Endothelial cell of umbilical vein (primary cell): Measurements from ENCODE around the gene NOD1. TPM values are rescaled to one million over a fixed set of nuclear protein-coding genes. Genes with fewer than 3 reads are reported as not detected.

Experiments
- BruUV-seq: library from RNA; stranded (reverse); fragments of 400-500 nt; replicated peaks from 2 replicates; lab custom pipeline; 2021; lab: Mats Ljungman, UMichigan
- CTCF ChIA-PET: fragments of 300-600, 350-600 bp; sonication (Branson Sonifier 250); formaldehyde crosslinking; loops from one replicate; lab custom pipeline; 2021; ENCODE audit warnings: antibody characterized with exemption, inconsistent platforms; lab: Charles Lee
- POLR2A ChIA-PET: fragments of 300-600, 350-600 bp; sonication (Branson Sonifier 250); formaldehyde crosslinking; loops from one replicate; lab custom pipeline; 2021; ENCODE audit warnings: antibody characterized with exemption, inconsistent platforms; lab: Charles Lee
- DNase-seq: peaks from one replicate; pipeline ENCODE4 v3.0.0-alpha.2; 2011; ENCODE audit warnings: low read depth, low spot score
- FAIRE-seq: peaks from 2 replicates; lab custom pipeline; 2011; peaks lifted over from hg19 to GRCh38; lab: Jason Lieb, UNC
- H2AFZ ChIP-seq: 2 replicates; pipeline ENCODE4 v1.6.0; 2012; ENCODE audit warnings: low read depth, low read length, control low read depth, inconsistent platforms
- H3K27ac ChIP-seq: 2 replicates; pipeline ENCODE4 v1.5.1; 2011; ENCODE audit warnings: low read depth, mild to moderate bottlenecking, control low read depth, low read length, moderate library complexity; ENCODE audit not compliant: insufficient read depth
- H3K27me3 ChIP-seq, 2 experiments: 2 replicates each; pipeline versions ENCODE4 v1.6.0 to v1.6.1; 2011; ENCODE audit warnings: low read length in 2 of 2, mixed read lengths in 1 of 2; ENCODE audit not compliant: control insufficient read depth in 2 of 2, insufficient read depth in 2 of 2
- H3K36me3 ChIP-seq, 2 experiments: 2 replicates in 1 of 2; 3 replicates in 1 of 2; pipeline ENCODE4 v1.5.1; 2011; ENCODE audit warnings: low read length in 2 of 2, mild to moderate bottlenecking in 1 of 2, moderate library complexity in 1 of 2; ENCODE audit not compliant: control insufficient read depth in 2 of 2, insufficient read depth in 2 of 2; ENCODE audit errors: extremely low read depth in 1 of 2
- H3K4me1 ChIP-seq: 3 replicates; pipeline ENCODE4 v1.5.1; 2011; ENCODE audit warnings: mild to moderate bottlenecking, low read length; ENCODE audit not compliant: control insufficient read depth, insufficient read depth; ENCODE audit errors: extremely low read depth
- H3K4me2 ChIP-seq: 2 replicates; pipeline ENCODE4 v1.6.1; 2011; ENCODE audit warnings: low read length, control low read depth, mixed read lengths; ENCODE audit not compliant: insufficient read depth
- H3K4me3 ChIP-seq, 3 experiments: fragments of 200-600 bp in 1 of 3; sonication (generic), shearing (Covaris generic) in 1 of 3; replicated peaks in 1 of 3; 2 replicates each; pipeline ENCODE4 v1.5.1; 2011 to 2016; ENCODE audit warnings: control low read depth in 3 of 3, low read length in 3 of 3, mild to moderate bottlenecking in 2 of 3, inconsistent platforms in 1 of 3, low read depth in 1 of 3, moderate library complexity in 1 of 3; ENCODE audit not compliant: insufficient read depth in 1 of 3
- H3K79me2 ChIP-seq: 2 replicates; pipeline ENCODE4 v1.6.0; 2012; ENCODE audit warnings: low read length, inconsistent platforms; ENCODE audit not compliant: control insufficient read depth, insufficient read depth
- H3K9ac ChIP-seq: replicated peaks from 2 replicates; pipeline ENCODE3; 2011; ENCODE audit warnings: low read length, control low read depth; ENCODE audit not compliant: insufficient read depth; ENCODE audit errors: extremely low read depth
- H3K9me1 ChIP-seq: replicated peaks from 3 replicates; pipeline ENCODE4 v1.6.0; 2011; ENCODE audit warnings: mild to moderate bottlenecking, low read length; ENCODE audit not compliant: control insufficient read depth, insufficient read depth; ENCODE audit errors: extremely low read depth
- H3K9me3 ChIP-seq: replicated peaks from 2 replicates; pipeline ENCODE4 v1.5.1; 2012; ENCODE audit warnings: low read length, inconsistent platforms; ENCODE audit not compliant: control insufficient read depth, insufficient read depth
- H4K20me1 ChIP-seq: replicated peaks from 2 replicates; pipeline ENCODE3; 2011; ENCODE audit warnings: mild to moderate bottlenecking, low read length; ENCODE audit not compliant: control insufficient read depth, insufficient read depth; ENCODE audit errors: extremely low read depth
- CTCF ChIP-seq, 2 donors: IDR thresholded peaks; 1 replicate in 1 of 2; 2 replicates in 1 of 2; pipeline ENCODE4 v1.5.1; 2011; ENCODE audit warnings: low read length in 2 of 2, mild to moderate bottlenecking in 2 of 2, moderate library complexity in 2 of 2, control low read depth in 1 of 2, inconsistent platforms in 1 of 2, low read depth in 1 of 2; ENCODE audit not compliant: insufficient read depth in 1 of 2; ENCODE audit errors: extremely low read depth in 1 of 2
- EZH2 ChIP-seq: IDR thresholded peaks from 2 replicates; pipeline ENCODE4 v1.6.1; 2012; ENCODE audit warnings: borderline replicate concordance, low read depth, mild to moderate bottlenecking, moderate library complexity, low read length, inconsistent platforms; ENCODE audit not compliant: severe bottlenecking
- FOS ChIP-seq: IDR thresholded peaks from 2 replicates; pipeline ENCODE4 v1.6.1; 2011; ENCODE audit warnings: mild to moderate bottlenecking, low read length, moderate library complexity, borderline replicate concordance; ENCODE audit not compliant: insufficient read depth
- GATA2 ChIP-seq: IDR thresholded peaks from 2 replicates; pipeline ENCODE4 v1.7.0; 2011; ENCODE audit warnings: low read depth, mild to moderate bottlenecking, moderate library complexity, mixed read lengths, low read length; ENCODE audit not compliant: insufficient read length, insufficient read depth
- MAX ChIP-seq: IDR thresholded peaks from 2 replicates; pipeline ENCODE4 v1.6.1; 2011; ENCODE audit not compliant: insufficient read depth, insufficient read length
- MYC ChIP-seq: IDR thresholded peaks from one replicate; pipeline ENCODE4 v1.6.1; 2011; ENCODE audit warnings: mild to moderate bottlenecking, low read depth, low read length
- POLR2A ChIP-seq: IDR thresholded peaks from 2 replicates; pipeline ENCODE4 v1.6.1; 2012; ENCODE audit warnings: low read depth, mild to moderate bottlenecking, control low read depth, low read length
- POLR2AphosphoS5 ChIP-seq: IDR thresholded peaks from 2 replicates; pipeline ENCODE4 v1.6.1; 2012; ENCODE audit warnings: low read depth, mild to moderate bottlenecking, control low read depth, low read length, moderate library complexity; ENCODE audit not compliant: insufficient read depth
- dilution Hi-C: fragments of 300-500 bp; cut with MboI; formaldehyde crosslinking; loops from one replicate; pipeline ENCODE4 v1.15.0; 2019; ENCODE audit warnings: low sequenced_read_pairs; ENCODE audit not compliant: extremely low pct_ligation_motif_present
- intact Hi-C: fragments of 100-400 bp; cut with micrococcal nuclease; formaldehyde crosslinking; loops from one replicate; pipeline ENCODE4 v1.10.0; 2022
- polyA plus RNA-seq, 4 experiments: library from polyadenylated mRNA; depleted of rRNA in 3 of 4; stranded (reverse) in 3 of 4; unstranded in 1 of 4; fragments of >200 nt; gene quantifications; 2 replicates each; pipeline versions ENCODE4 v1.2.1 to v1.2.3, GENCODE V29; 2011 to 2012; ENCODE audit warnings: missing spikeins in 1 of 4
- total RNA-seq: library from RNA; stranded (reverse); gene quantifications from 2 replicates; pipeline ENCODE4 v1.2.3, GENCODE V29; 2021

NOD1 gene
- total and polyA plus RNA-seq, 2 donors (not counting 3 experiments of a cell fraction or from before 2014, with no cell fraction given) = 22.1 to 39.2 TPM

GRCh38 chr7:30406664-30407425 is 71.7 kb downstream of the NOD1 start:
- H3K9ac ChIP-seq = no peak overlapping the region
- no peaks in the 10 kb centered on the region for H4K20me1 ChIP-seq
- BruUV-seq = no TSS peak
- no peaks in the 10 kb centered on the region for H3K27me3 ChIP-seq
- dilution Hi-C loops = no loop called here
- TF ChIP-seq FOS = no peak
- no peak for TF ChIP-seq POLR2A
- no peak for TF ChIP-seq CTCF (IDR thresholded peaks at IDR 0.05; ENCODE audit: extremely low read depth in 1 of 2, insufficient read depth in 1 of 2, low read depth in 1 of 2, low read length in 2 of 2)
- TF ChIP-seq GATA2 = no peak
- no peak for TF ChIP-seq MAX
- TF ChIP-seq POLR2AphosphoS5 = no peak
- no peak for TF ChIP-seq EZH2
- no peak for TF ChIP-seq MYC
- H3K9me3 ChIP-seq = no peaks in the 10 kb centered on the region
- CTCF ChIA-PET = interaction anchor here (2.6 kb wide), 1 partner anchor 131 kb away, joined by 9 read pairs; no protein-coding TSS in a partner anchor
- no peak for FAIRE-seq
- no peaks in the 10 kb centered on the region for H3K4me1 ChIP-seq
- no peak overlapping the region for H3K4me2 ChIP-seq
- no peak overlapping the region for H2AFZ ChIP-seq
- H3K4me3 ChIP-seq = no peak overlapping the region
- H3K9me1 ChIP-seq = no peaks in the 10 kb centered on the region
- POLR2A ChIA-PET = no interaction called here
- H3K36me3 ChIP-seq = no peaks in the 10 kb centered on the region
- no peaks in the 10 kb centered on the region for H3K79me2 ChIP-seq
- DNase-seq = no peak
- intact Hi-C loops = no loop called here
- H3K27ac ChIP-seq = no peak overlapping the region
